ENCODE results near the gene TUBE1.

GRCh38 chr6:112106562-112106961, 19.3 kb upstream of the TUBE1 start:
- TF ChIP-seq POLR2A (IDR thresholded peaks at IDR 0.05) (no peak), CTCF (IDR thresholded peaks at IDR 0.05) (no peak)

Data from body of pancreas (tissue), 4 donors.